Renal cortical epithelial cell (primary cell): ENCODE measurements around the gene CDR2. TPM values are rescaled to one million over a fixed set of nuclear protein-coding genes. Genes with fewer than 3 reads are reported as not detected.
A peak's percentile ranks its signal among the peaks of the same experiment; 100 is the strongest.
"Not testable (repeated sequence)": the region's sequence is repeated elsewhere in the genome, so short reads cannot be mapped to it uniquely, and the experiment has no call there.

ENCODE experiments used
- DNase-seq: peaks from one replicate; pipeline ENCODE4 v3.0.0-alpha.2; 2011; ENCODE audit warnings: low read depth
- total RNA-seq: library from RNA; depleted of rRNA; stranded (reverse); fragments of >200 nt; gene quantifications from 2 replicates; pipeline ENCODE4 v1.2.3, GENCODE V29; 2014

The CDR2 gene
- total RNA-seq, 1 donor from 2014 or later: 107 TPM

- DNase-seq: no peak
Observed at GRCh38 chr16:22307838-22308237, 66.6 kb downstream of the CDR2 start.

GRCh38 chr16:22306788-22307187 is 67.6 kb downstream of the CDR2 start:
- DNase-seq: no peak

- no peak for DNase-seq
Observed at GRCh38 chr16:22304411-22304810, 70.0 kb downstream of the CDR2 start.

- DNase-seq: no peak
Observed at GRCh38 chr16:22302776-22303363, 71.5 kb downstream of the CDR2 start.

GRCh38 chr16:22301423-22301822 is 73.0 kb downstream of the CDR2 start:
- not testable (repeated sequence) for DNase-seq

GRCh38 chr16:22300427-22301071 is 73.9 kb downstream of the CDR2 start:
- DNase-seq: peak; percentile 46

- no peak for DNase-seq
Observed at GRCh38 chr16:22299036-22299435, 75.4 kb downstream of the CDR2 start.

GRCh38 chr16:22297871-22298733 is 76.3 kb downstream of the CDR2 start:
- DNase-seq: peak; percentile 90

GRCh38 chr16:22297114-22297870 is 77.1 kb downstream of the CDR2 start, which contains the start of gene POLR3E:
POLR3E (plus strand) TSS chr16:22297409; CDS start chr16:22302969, 5,560 bp downstream.
- DNase-seq: peak; percentile 85

- peak; percentile 9 for DNase-seq
Observed at GRCh38 chr16:22296225-22297113, 78.0 kb downstream of the CDR2 start.

Other genes starting within 250 kb of the CDR2 start
- not detected in 2 replicates for gene SDR42E2, start 212.1 kb downstream of the CDR2 start, total RNA-seq
- 16.9 and 19.8 TPM in 2 replicates for gene EEF2K, start 168.3 kb downstream of the CDR2 start, total RNA-seq
- 33.9 and 50.8 TPM in 2 replicates for gene POLR3E, start 77.2 kb downstream of the CDR2 start, total RNA-seq
- gene NPIPB5, start 136.3 kb upstream of the CDR2 start, total RNA-seq: 20.7 and 154 TPM in 2 replicates